ENCODE measurements around the gene CCKAR. TPM values are rescaled to one million over a fixed set of nuclear protein-coding genes. Genes with fewer than 3 reads are reported as not detected.

CCKAR gene
- total and polyA plus RNA-seq, 2 experiments from 2014 or later, result not detected

- Histone ChIP-seq H3K36me3 (ENCODE audit: insufficient read depth) (no peaks in the 10 kb centered on the region), H2AFZ (0 out of 2 replicates have a peak overlapping the region, but pooled peaks have one; percentile 7), H3K79me2 (replicated peaks; ENCODE audit: insufficient read depth) (no peaks in the 10 kb centered on the region), H4K20me1 (replicated peaks; ENCODE audit: insufficient read depth) (no peaks in the 10 kb centered on the region), H3F3A (replicated peaks; ENCODE audit: low read depth) (no peaks in the 10 kb centered on the region), H3K27me3 (ENCODE audit: insufficient read depth) (no peaks in the 10 kb centered on the region), H3K4me3 (no peak overlapping the region), H3K4me2 (no peak overlapping the region), H3K27ac (ENCODE audit: low read depth) (no peak overlapping the region), H3K4me1 (ENCODE audit: insufficient read depth) (no peaks in the 10 kb centered on the region), H3K9me2 (ENCODE audit: insufficient read depth) (no peaks in the 10 kb centered on the region)
- Mint-ChIP-seq H3K4me3 (no peak overlapping the region), H3K4me1 (peaks cover 4% of the 10 kb centered on the region; the same call in 1 of the 3 replicates), H3K9me3 (peaks cover 8% of the 10 kb centered on the region; the same call in 1 of the 3 replicates), H3K36me3 (ENCODE audit: low read depth) (no peaks in the 10 kb centered on the region), H3K27me3 (ENCODE audit: insufficient read depth, low read depth, poor library complexity) (no peaks in the 10 kb centered on the region), H3K27ac (no peak overlapping the region)
- DNase-seq (ENCODE audit: low spot score) (peak; percentile 76), ATAC-seq (peak; percentile 82)
- no peak for TF ChIP-seq EZH2 (IDR thresholded peaks at IDR 0.05; ENCODE audit: low read depth, unreplicated experiment)
- peak; percentile 70 to 72 for TF ChIP-seq CTCF (conservative IDR thresholded peaks at IDR 0.05; ENCODE audit: low read depth in 2 of 2)
These were observed 31.1 kb downstream of the CCKAR start for GRCh38 chr4:26459054-26459755.

- Mint-ChIP-seq H3K27ac (no peak overlapping the region), H3K9me3 (peaks cover 4% of the 10 kb centered on the region; the same call in 2 of the 3 replicates), H3K4me3 (no peak overlapping the region), H3K27me3 (ENCODE audit: insufficient read depth, low read depth, poor library complexity) (no peaks in the 10 kb centered on the region), H3K4me1 (peaks cover 6% of the 10 kb centered on the region; the same call in 2 of the 3 replicates), H3K36me3 (ENCODE audit: low read depth) (peaks cover 7% of the 10 kb centered on the region; the same call in 2 of the 3 replicates)
- Histone ChIP-seq H3K79me2 (replicated peaks; ENCODE audit: insufficient read depth) (no peaks in the 10 kb centered on the region), H4K20me1 (replicated peaks; ENCODE audit: insufficient read depth) (no peaks in the 10 kb centered on the region), H3F3A (replicated peaks; ENCODE audit: low read depth) (no peaks in the 10 kb centered on the region), H3K36me3 (ENCODE audit: insufficient read depth) (no peaks in the 10 kb centered on the region), H3K4me2 (no peak overlapping the region), H3K4me3 (no peak overlapping the region), H3K27me3 (ENCODE audit: insufficient read depth) (no peaks in the 10 kb centered on the region), H3K27ac (ENCODE audit: low read depth) (no peak overlapping the region), H2AFZ (peak overlapping the region; percentile 88), H3K9me2 (ENCODE audit: insufficient read depth) (no peaks in the 10 kb centered on the region), H3K4me1 (ENCODE audit: insufficient read depth) (no peaks in the 10 kb centered on the region)
- TF ChIP-seq ZNF462 (CRISPR knock-in tag; IDR thresholded peaks at IDR 0.05), result no peak
- TF ChIP-seq CTCF (conservative IDR thresholded peaks at IDR 0.05; ENCODE audit: low read depth in 2 of 2), result peak in 1 of 2 experiments; percentile 33; a peak in 2 of 4 replicates
- DNase-seq (ENCODE audit: low spot score) (no peak), ATAC-seq (peak; percentile 44; the same call in 2 of the 3 replicates)
These were observed 32.1 kb downstream of the CCKAR start for GRCh38 chr4:26458157-26458561.
